ENCODE results near the gene FXYD7.
A peak's percentile ranks its signal among the peaks of the same experiment; 100 is the strongest.

Gene FXYD7

GRCh38 chr19:35130761-35131720, 12.0 kb upstream of the FXYD7 start:
- Histone ChIP-seq H3K9me3 (replicated peaks; ENCODE audit: low read length) (no peaks in the 10 kb centered on the region), H3K4me1 (ENCODE audit: control insufficient read depth, insufficient read depth, low read length) (no peaks in the 10 kb centered on the region), H3K4me3 (ENCODE audit: low read length) (no peak overlapping the region), H3K4me2 (ENCODE audit: low read length) (no peak overlapping the region), H3K27me3 (ENCODE audit: control insufficient read depth, insufficient read depth, low read length) (peaks cover 64% of the 10 kb centered on the region), H3K36me3 (ENCODE audit: insufficient read depth, low read length) (no peaks in the 10 kb centered on the region), H3K9ac (ENCODE audit: low read depth, low read length) (no peak overlapping the region)

GRCh38 chr19:35132254-35132653, 10.8 kb upstream of the FXYD7 start:
- H3K4me1 ChIP-seq (ENCODE audit: control insufficient read depth, insufficient read depth, low read length), result no peaks in the 10 kb centered on the region
- no peak overlapping the region for H3K4me3 ChIP-seq (ENCODE audit: low read length)

GRCh38 chr19:35133826-35134225, 9.2 kb upstream of the FXYD7 start:
- H3K9me3 ChIP-seq (replicated peaks; ENCODE audit: low read length), result no peaks in the 10 kb centered on the region

More at GRCh38 chr19:35132254-35132653, 10.8 kb upstream of the FXYD7 start:
- no peak overlapping the region for H3K9ac ChIP-seq (ENCODE audit: low read depth, low read length)
- H3K4me2 ChIP-seq (ENCODE audit: low read length), result no peak overlapping the region
- H3K27me3 ChIP-seq (ENCODE audit: control insufficient read depth, insufficient read depth, low read length), result peaks cover 63% of the 10 kb centered on the region
- H3K9me3 ChIP-seq (replicated peaks; ENCODE audit: low read length), result no peaks in the 10 kb centered on the region
- H3K36me3 ChIP-seq (ENCODE audit: insufficient read depth, low read length), result no peaks in the 10 kb centered on the region

GRCh38 chr19:35134601-35135242, 8.3 kb upstream of the FXYD7 start, which contains the start of gene LGI4:
LGI4 (minus strand) TSS chr19:35135059; CDS start chr19:35134680, 379 bp downstream.
- Histone ChIP-seq H3K9me3 (replicated peaks; ENCODE audit: low read length) (no peaks in the 10 kb centered on the region), H3K4me1 (ENCODE audit: control insufficient read depth, insufficient read depth, low read length) (peaks cover 11% of the 10 kb centered on the region), H3K27me3 (ENCODE audit: control insufficient read depth, insufficient read depth, low read length) (peaks cover 68% of the 10 kb centered on the region), H3K36me3 (ENCODE audit: insufficient read depth, low read length) (no peaks in the 10 kb centered on the region), H3K4me3 (ENCODE audit: low read length) (no peak within 1 kb of the TSS), H3K4me2 (ENCODE audit: low read length) (no peak within 1 kb of the TSS), H3K9ac (ENCODE audit: low read depth, low read length) (no peak within 1 kb of the TSS)

More at GRCh38 chr19:35133826-35134225, 9.2 kb upstream of the FXYD7 start:
- no peak overlapping the region for H3K4me3 ChIP-seq (ENCODE audit: low read length)
- no peak overlapping the region for H3K4me2 ChIP-seq (ENCODE audit: low read length)
- no peaks in the 10 kb centered on the region for H3K36me3 ChIP-seq (ENCODE audit: insufficient read depth, low read length)
- H3K4me1 ChIP-seq (ENCODE audit: control insufficient read depth, insufficient read depth, low read length), result peaks cover 2% of the 10 kb centered on the region
- H3K27me3 ChIP-seq (ENCODE audit: control insufficient read depth, insufficient read depth, low read length), result peaks cover 62% of the 10 kb centered on the region
- no peak overlapping the region for H3K9ac ChIP-seq (ENCODE audit: low read depth, low read length)

GRCh38 chr19:35135389-35135909, 7.6 kb upstream of the FXYD7 start:
- peaks cover 11% of the 10 kb centered on the region for H3K4me1 ChIP-seq (ENCODE audit: control insufficient read depth, insufficient read depth, low read length)
- no peak overlapping the region for H3K4me2 ChIP-seq (ENCODE audit: low read length)
- no peaks in the 10 kb centered on the region for H3K9me3 ChIP-seq (replicated peaks; ENCODE audit: low read length)
- no peaks in the 10 kb centered on the region for H3K36me3 ChIP-seq (ENCODE audit: insufficient read depth, low read length)
- no peak overlapping the region for H3K9ac ChIP-seq (ENCODE audit: low read depth, low read length)
- no peak overlapping the region for H3K4me3 ChIP-seq (ENCODE audit: low read length)
- H3K27me3 ChIP-seq (ENCODE audit: control insufficient read depth, insufficient read depth, low read length), result peaks cover 69% of the 10 kb centered on the region

- H3K9ac ChIP-seq (ENCODE audit: low read depth, low read length), result no peak overlapping the region
- peaks cover 14% of the 10 kb centered on the region for H3K4me1 ChIP-seq (ENCODE audit: control insufficient read depth, insufficient read depth, low read length)
- peaks cover 70% of the 10 kb centered on the region for H3K27me3 ChIP-seq (ENCODE audit: control insufficient read depth, insufficient read depth, low read length)
- H3K36me3 ChIP-seq (ENCODE audit: insufficient read depth, low read length), result no peaks in the 10 kb centered on the region
- H3K4me2 ChIP-seq (ENCODE audit: low read length), result no peak overlapping the region
- H3K9me3 ChIP-seq (replicated peaks; ENCODE audit: low read length), result no peaks in the 10 kb centered on the region
- H3K4me3 ChIP-seq (ENCODE audit: low read length), result no peak overlapping the region
Observed at GRCh38 chr19:35136231-35136630, 6.8 kb upstream of the FXYD7 start.

- H3K4me3 ChIP-seq (ENCODE audit: low read length), result no peak overlapping the region
- H3K4me2 ChIP-seq (ENCODE audit: low read length), result no peak overlapping the region
- peaks cover 14% of the 10 kb centered on the region for H3K4me1 ChIP-seq (ENCODE audit: control insufficient read depth, insufficient read depth, low read length)
- H3K27me3 ChIP-seq (ENCODE audit: control insufficient read depth, insufficient read depth, low read length), result peaks cover 70% of the 10 kb centered on the region
- H3K9ac ChIP-seq (ENCODE audit: low read depth, low read length), result no peak overlapping the region
- no peaks in the 10 kb centered on the region for H3K36me3 ChIP-seq (ENCODE audit: insufficient read depth, low read length)
- no peaks in the 10 kb centered on the region for H3K9me3 ChIP-seq (replicated peaks; ENCODE audit: low read length)
Observed at GRCh38 chr19:35136977-35137702, 5.9 kb upstream of the FXYD7 start.

- peaks cover 64% of the 10 kb centered on the region for H3K27me3 ChIP-seq (ENCODE audit: control insufficient read depth, insufficient read depth, low read length)
- peak within 1 kb of the TSS; percentile 29 for H3K4me2 ChIP-seq (ENCODE audit: low read length)
- no peaks in the 10 kb centered on the region for H3K36me3 ChIP-seq (ENCODE audit: insufficient read depth, low read length)
- H3K9ac ChIP-seq (ENCODE audit: low read depth, low read length), result peak within 1 kb of the TSS; percentile 13
- no peaks in the 10 kb centered on the region for H3K9me3 ChIP-seq (replicated peaks; ENCODE audit: low read length)
- H3K4me3 ChIP-seq (ENCODE audit: low read length), result no peak within 1 kb of the TSS
- peaks cover 14% of the 10 kb centered on the region for H3K4me1 ChIP-seq (ENCODE audit: control insufficient read depth, insufficient read depth, low read length)
Observed at GRCh38 chr19:35138305-35138892, 4.7 kb upstream of the FXYD7 start, which contains the start of gene FXYD1. FXYD1 (plus strand) TSS chr19:35138824; CDS start chr19:35140080, 1,256 bp downstream.

- Histone ChIP-seq H3K27me3 (ENCODE audit: control insufficient read depth, insufficient read depth, low read length) (peaks cover 65% of the 10 kb centered on the region), H3K9me3 (replicated peaks; ENCODE audit: low read length) (no peaks in the 10 kb centered on the region), H3K4me3 (ENCODE audit: low read length) (no peak overlapping the region), H3K36me3 (ENCODE audit: insufficient read depth, low read length) (no peaks in the 10 kb centered on the region), H3K9ac (ENCODE audit: low read depth, low read length) (no peak overlapping the region), H3K4me1 (ENCODE audit: control insufficient read depth, insufficient read depth, low read length) (peaks cover 14% of the 10 kb centered on the region), H3K4me2 (ENCODE audit: low read length) (peak overlapping the region; percentile 25)
Observed at GRCh38 chr19:35140207-35140961, 2.7 kb upstream of the FXYD7 start.

Data from skeletal muscle satellite cell (primary cell).